Endothelial cell of umbilical vein (primary cell): Measurements from ENCODE around the gene ALDH1A2. TPM values are rescaled to one million over a fixed set of nuclear protein-coding genes. Genes with fewer than 3 reads are reported as not detected.
"Not testable (repeated sequence)": the region's sequence is repeated elsewhere in the genome, so short reads cannot be mapped to it uniquely, and the experiment has no call there.

Source experiments
- BruUV-seq: library from RNA; stranded (reverse); fragments of 400-500 nt; replicated peaks from 2 replicates; lab custom pipeline; 2021; lab: Mats Ljungman, UMichigan
- CTCF ChIA-PET: fragments of 300-600, 350-600 bp; sonication (Branson Sonifier 250); formaldehyde crosslinking; loops from one replicate; lab custom pipeline; 2021; ENCODE audit warnings: antibody characterized with exemption, inconsistent platforms; lab: Charles Lee
- POLR2A ChIA-PET: fragments of 300-600, 350-600 bp; sonication (Branson Sonifier 250); formaldehyde crosslinking; loops from one replicate; lab custom pipeline; 2021; ENCODE audit warnings: antibody characterized with exemption, inconsistent platforms; lab: Charles Lee
- DNase-seq: peaks from one replicate; pipeline ENCODE4 v3.0.0-alpha.2; 2011; ENCODE audit warnings: low read depth, low spot score
- FAIRE-seq: peaks from 2 replicates; lab custom pipeline; 2011; peaks lifted over from hg19 to GRCh38; lab: Jason Lieb, UNC
- H2AFZ ChIP-seq: 2 replicates; pipeline ENCODE4 v1.6.0; 2012; ENCODE audit warnings: low read depth, low read length, control low read depth, inconsistent platforms
- H3K27ac ChIP-seq: 2 replicates; pipeline ENCODE4 v1.5.1; 2011; ENCODE audit warnings: low read depth, mild to moderate bottlenecking, control low read depth, low read length, moderate library complexity; ENCODE audit not compliant: insufficient read depth
- H3K27me3 ChIP-seq, 2 experiments: 2 replicates each; pipeline versions ENCODE4 v1.6.0 to v1.6.1; 2011; ENCODE audit warnings: low read length in 2 of 2, mixed read lengths in 1 of 2; ENCODE audit not compliant: control insufficient read depth in 2 of 2, insufficient read depth in 2 of 2
- H3K36me3 ChIP-seq, 2 experiments: 2 replicates in 1 of 2; 3 replicates in 1 of 2; pipeline ENCODE4 v1.5.1; 2011; ENCODE audit warnings: low read length in 2 of 2, mild to moderate bottlenecking in 1 of 2, moderate library complexity in 1 of 2; ENCODE audit not compliant: control insufficient read depth in 2 of 2, insufficient read depth in 2 of 2; ENCODE audit errors: extremely low read depth in 1 of 2
- H3K4me1 ChIP-seq: 3 replicates; pipeline ENCODE4 v1.5.1; 2011; ENCODE audit warnings: mild to moderate bottlenecking, low read length; ENCODE audit not compliant: control insufficient read depth, insufficient read depth; ENCODE audit errors: extremely low read depth
- H3K4me2 ChIP-seq: 2 replicates; pipeline ENCODE4 v1.6.1; 2011; ENCODE audit warnings: low read length, control low read depth, mixed read lengths; ENCODE audit not compliant: insufficient read depth
- H3K4me3 ChIP-seq, 3 experiments: fragments of 200-600 bp in 1 of 3; sonication (generic), shearing (Covaris generic) in 1 of 3; replicated peaks in 1 of 3; 2 replicates each; pipeline ENCODE4 v1.5.1; 2011 to 2016; ENCODE audit warnings: control low read depth in 3 of 3, low read length in 3 of 3, mild to moderate bottlenecking in 2 of 3, inconsistent platforms in 1 of 3, low read depth in 1 of 3, moderate library complexity in 1 of 3; ENCODE audit not compliant: insufficient read depth in 1 of 3
- H3K79me2 ChIP-seq: 2 replicates; pipeline ENCODE4 v1.6.0; 2012; ENCODE audit warnings: low read length, inconsistent platforms; ENCODE audit not compliant: control insufficient read depth, insufficient read depth
- H3K9ac ChIP-seq: replicated peaks from 2 replicates; pipeline ENCODE3; 2011; ENCODE audit warnings: low read length, control low read depth; ENCODE audit not compliant: insufficient read depth; ENCODE audit errors: extremely low read depth
- H3K9me1 ChIP-seq: replicated peaks from 3 replicates; pipeline ENCODE4 v1.6.0; 2011; ENCODE audit warnings: mild to moderate bottlenecking, low read length; ENCODE audit not compliant: control insufficient read depth, insufficient read depth; ENCODE audit errors: extremely low read depth
- H3K9me3 ChIP-seq: replicated peaks from 2 replicates; pipeline ENCODE4 v1.5.1; 2012; ENCODE audit warnings: low read length, inconsistent platforms; ENCODE audit not compliant: control insufficient read depth, insufficient read depth
- H4K20me1 ChIP-seq: replicated peaks from 2 replicates; pipeline ENCODE3; 2011; ENCODE audit warnings: mild to moderate bottlenecking, low read length; ENCODE audit not compliant: control insufficient read depth, insufficient read depth; ENCODE audit errors: extremely low read depth
- EZH2 ChIP-seq: IDR thresholded peaks from 2 replicates; pipeline ENCODE4 v1.6.1; 2012; ENCODE audit warnings: borderline replicate concordance, low read depth, mild to moderate bottlenecking, moderate library complexity, low read length, inconsistent platforms; ENCODE audit not compliant: severe bottlenecking
- dilution Hi-C: fragments of 300-500 bp; cut with MboI; formaldehyde crosslinking; loops from one replicate; pipeline ENCODE4 v1.15.0; 2019; ENCODE audit warnings: low sequenced_read_pairs; ENCODE audit not compliant: extremely low pct_ligation_motif_present
- intact Hi-C: fragments of 100-400 bp; cut with micrococcal nuclease; formaldehyde crosslinking; loops from one replicate; pipeline ENCODE4 v1.10.0; 2022
- polyA plus RNA-seq, 4 experiments: library from polyadenylated mRNA; depleted of rRNA in 3 of 4; stranded (reverse) in 3 of 4; unstranded in 1 of 4; fragments of >200 nt; gene quantifications; 2 replicates each; pipeline versions ENCODE4 v1.2.1 to v1.2.3, GENCODE V29; 2011 to 2012; ENCODE audit warnings: missing spikeins in 1 of 4
- total RNA-seq: library from RNA; stranded (reverse); gene quantifications from 2 replicates; pipeline ENCODE4 v1.2.3, GENCODE V29; 2021
- TF ChIP-seq, protein P1 (sequence below): IDR thresholded peaks from 2 replicates; pipeline ENCODE4 v1.6.1; 2011; ENCODE audit not compliant: insufficient read depth, insufficient read length

ALDH1A2 gene
- total and polyA plus RNA-seq, 2 donors (not counting 3 experiments of a cell fraction or from before 2014, with no cell fraction given), result 16.3 to 34.9 TPM

GRCh38 chr15:58002338-58003126 lies 63.0 kb downstream of the ALDH1A2 start:
- FAIRE-seq (no peak), DNase-seq (no peak)
- dilution Hi-C loops (no loop called here), intact Hi-C loops (no loop called here)
- no peak for TF ChIP-seq EZH2
- TF ChIP-seq, protein P1, sequence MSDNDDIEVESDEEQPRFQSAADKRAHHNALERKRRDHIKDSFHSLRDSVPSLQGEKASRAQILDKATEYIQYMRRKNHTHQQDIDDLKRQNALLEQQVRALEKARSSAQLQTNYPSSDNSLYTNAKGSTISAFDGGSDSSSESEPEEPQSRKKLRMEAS, result no peak
- Histone ChIP-seq H3K9me3 (no peaks in the 10 kb centered on the region), H3K9ac (no peak overlapping the region), H2AFZ (no peak overlapping the region), H3K4me1 (no peaks in the 10 kb centered on the region), H4K20me1 (no peaks in the 10 kb centered on the region), H3K9me1 (no peaks in the 10 kb centered on the region), H3K27ac (no peak overlapping the region), H3K79me2 (no peaks in the 10 kb centered on the region), H3K36me3 (peaks cover 0 to 2% of the 10 kb centered on the region in 2 experiments), H3K27me3 (no peaks in the 10 kb centered on the region), H3K4me2 (no peak overlapping the region), H3K4me3 (no peak overlapping the region)
- POLR2A ChIA-PET, result no interaction called here
- CTCF ChIA-PET, result interaction anchor here (0.7 to 1.8 kb wide), 7 partner anchors 8 to 252 kb away, joined by 3 to 6 read pairs (median 3); no protein-coding TSS in a partner anchor
- no TSS peak for BruUV-seq

DNA sequence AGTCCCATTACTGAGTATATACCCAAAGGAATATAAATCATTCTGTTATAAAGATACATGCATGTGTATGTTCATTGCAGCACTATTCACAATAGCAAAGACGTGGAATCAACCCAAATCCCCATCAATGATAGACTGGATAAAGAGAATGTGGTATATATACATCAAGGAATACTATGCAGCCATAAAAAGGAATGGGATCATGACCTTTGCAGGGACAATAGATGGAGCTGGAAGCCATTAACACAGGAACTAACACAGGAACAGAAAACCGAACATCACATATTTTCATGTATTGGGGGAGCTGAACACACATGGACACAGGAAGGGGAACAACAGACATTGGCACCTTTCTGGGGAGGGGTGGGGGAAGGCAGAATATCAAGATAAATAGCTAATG lies 65.8 kb downstream of the ALDH1A2 start:
- intact Hi-C loops, H3K9me3 ChIP-seq, H3K27ac ChIP-seq, BruUV-seq, H4K20me1 ChIP-seq, H3K27me3 ChIP-seq, H3K36me3 ChIP-seq, FAIRE-seq, H3K4me2 ChIP-seq, H2AFZ ChIP-seq, H3K4me3 ChIP-seq, H3K9me1 ChIP-seq, H3K79me2 ChIP-seq, dilution Hi-C loops, POLR2A ChIA-PET, H3K4me1 ChIP-seq, DNase-seq, H3K9ac ChIP-seq: not testable (repeated sequence)
- CTCF ChIA-PET, result interaction anchor here (1.5 kb wide), 1 partner anchor 249 kb away, joined by 3 read pairs; no protein-coding TSS in a partner anchor
